ENCODE measurements around the gene RANBP9. TPM values are rescaled to one million over a fixed set of nuclear protein-coding genes. Genes with fewer than 3 reads are reported as not detected.

Gene RANBP9
- total RNA-seq, 1 donor from 2014 or later = 64.7 TPM

GRCh38 chr6:13613029-13613594 lies 98.5 kb downstream of the RANBP9 start:
- Mint-ChIP-seq H3K4me3 (ENCODE audit: unreplicated experiment) (no peak overlapping the region), H3K27me3 (ENCODE audit: unreplicated experiment) (peaks cover 9% of the 10 kb centered on the region), H3K27ac (ENCODE audit: unreplicated experiment) (no peak overlapping the region), H3K36me3 (ENCODE audit: low read depth, unreplicated experiment) (peaks cover 18% of the 10 kb centered on the region), H3K4me1 (ENCODE audit: unreplicated experiment) (peaks cover 28% of the 10 kb centered on the region), H3K9me3 (ENCODE audit: unreplicated experiment) (no peaks in the 10 kb centered on the region)
- DNase-seq (ENCODE audit: low spot score) = no peak
- TF ChIP-seq CTCF (IDR thresholded peaks at IDR 0.05; ENCODE audit: unreplicated experiment) = no peak

GRCh38 chr6:13611715-13612114 lies 99.9 kb downstream of the RANBP9 start:
- Mint-ChIP-seq H3K4me3 (ENCODE audit: unreplicated experiment) (no peak overlapping the region), H3K9me3 (ENCODE audit: unreplicated experiment) (no peaks in the 10 kb centered on the region), H3K36me3 (ENCODE audit: low read depth, unreplicated experiment) (peaks cover 8% of the 10 kb centered on the region), H3K27me3 (ENCODE audit: unreplicated experiment) (peaks cover 6% of the 10 kb centered on the region), H3K4me1 (ENCODE audit: unreplicated experiment) (peaks cover 19% of the 10 kb centered on the region), H3K27ac (ENCODE audit: unreplicated experiment) (peak overlapping the region; percentile 12)
- no peak for TF ChIP-seq CTCF (IDR thresholded peaks at IDR 0.05; ENCODE audit: unreplicated experiment)
- no peak for DNase-seq (ENCODE audit: low spot score)

- peaks cover 2% of the 10 kb centered on the region for H3K27me3 Mint-ChIP-seq (ENCODE audit: unreplicated experiment)
- no peak overlapping the region for H3K27ac Mint-ChIP-seq (ENCODE audit: unreplicated experiment)
- H3K4me3 Mint-ChIP-seq (ENCODE audit: unreplicated experiment) = no peak overlapping the region
- H3K9me3 Mint-ChIP-seq (ENCODE audit: unreplicated experiment) = no peaks in the 10 kb centered on the region
- peaks cover 18% of the 10 kb centered on the region for H3K36me3 Mint-ChIP-seq (ENCODE audit: low read depth, unreplicated experiment)
- no peak for DNase-seq (ENCODE audit: low spot score)
- no peaks in the 10 kb centered on the region for H3K4me1 Mint-ChIP-seq (ENCODE audit: unreplicated experiment)
- TF ChIP-seq CTCF (IDR thresholded peaks at IDR 0.05; ENCODE audit: unreplicated experiment) = no peak
Observed at GRCh38 chr6:13605634-13606033, 106.0 kb downstream of the RANBP9 start.

- no peak overlapping the region for H3K4me3 Mint-ChIP-seq (ENCODE audit: unreplicated experiment)
- TF ChIP-seq CTCF (IDR thresholded peaks at IDR 0.05; ENCODE audit: unreplicated experiment) = no peak
- H3K36me3 Mint-ChIP-seq (ENCODE audit: low read depth, unreplicated experiment) = peaks cover 14% of the 10 kb centered on the region
- no peak overlapping the region for H3K27ac Mint-ChIP-seq (ENCODE audit: unreplicated experiment)
- H3K27me3 Mint-ChIP-seq (ENCODE audit: unreplicated experiment) = peaks cover 2% of the 10 kb centered on the region
- no peaks in the 10 kb centered on the region for H3K9me3 Mint-ChIP-seq (ENCODE audit: unreplicated experiment)
- DNase-seq (ENCODE audit: low spot score) = no peak
- no peaks in the 10 kb centered on the region for H3K4me1 Mint-ChIP-seq (ENCODE audit: unreplicated experiment)
Observed at GRCh38 chr6:13604546-13605416, 106.9 kb downstream of the RANBP9 start.

- Mint-ChIP-seq H3K4me3 (ENCODE audit: unreplicated experiment) (no peak overlapping the region), H3K9me3 (ENCODE audit: unreplicated experiment) (no peaks in the 10 kb centered on the region), H3K27ac (ENCODE audit: unreplicated experiment) (no peak overlapping the region)
Observed at GRCh38 chr6:13604135-13604534, 107.5 kb downstream of the RANBP9 start.

More at GRCh38 chr6:13604135-13604534, 107.5 kb downstream of the RANBP9 start:
- H3K36me3 Mint-ChIP-seq (ENCODE audit: low read depth, unreplicated experiment) = peaks cover 16% of the 10 kb centered on the region
- TF ChIP-seq CTCF (IDR thresholded peaks at IDR 0.05; ENCODE audit: unreplicated experiment) = no peak
- peaks cover 2% of the 10 kb centered on the region for H3K27me3 Mint-ChIP-seq (ENCODE audit: unreplicated experiment)
- DNase-seq (ENCODE audit: low spot score) = no peak
- H3K4me1 Mint-ChIP-seq (ENCODE audit: unreplicated experiment) = no peaks in the 10 kb centered on the region

Data from endothelial cell (in vitro differentiated cells).